ENCODE results near the gene NFKB1.

Gene NFKB1, protein sequence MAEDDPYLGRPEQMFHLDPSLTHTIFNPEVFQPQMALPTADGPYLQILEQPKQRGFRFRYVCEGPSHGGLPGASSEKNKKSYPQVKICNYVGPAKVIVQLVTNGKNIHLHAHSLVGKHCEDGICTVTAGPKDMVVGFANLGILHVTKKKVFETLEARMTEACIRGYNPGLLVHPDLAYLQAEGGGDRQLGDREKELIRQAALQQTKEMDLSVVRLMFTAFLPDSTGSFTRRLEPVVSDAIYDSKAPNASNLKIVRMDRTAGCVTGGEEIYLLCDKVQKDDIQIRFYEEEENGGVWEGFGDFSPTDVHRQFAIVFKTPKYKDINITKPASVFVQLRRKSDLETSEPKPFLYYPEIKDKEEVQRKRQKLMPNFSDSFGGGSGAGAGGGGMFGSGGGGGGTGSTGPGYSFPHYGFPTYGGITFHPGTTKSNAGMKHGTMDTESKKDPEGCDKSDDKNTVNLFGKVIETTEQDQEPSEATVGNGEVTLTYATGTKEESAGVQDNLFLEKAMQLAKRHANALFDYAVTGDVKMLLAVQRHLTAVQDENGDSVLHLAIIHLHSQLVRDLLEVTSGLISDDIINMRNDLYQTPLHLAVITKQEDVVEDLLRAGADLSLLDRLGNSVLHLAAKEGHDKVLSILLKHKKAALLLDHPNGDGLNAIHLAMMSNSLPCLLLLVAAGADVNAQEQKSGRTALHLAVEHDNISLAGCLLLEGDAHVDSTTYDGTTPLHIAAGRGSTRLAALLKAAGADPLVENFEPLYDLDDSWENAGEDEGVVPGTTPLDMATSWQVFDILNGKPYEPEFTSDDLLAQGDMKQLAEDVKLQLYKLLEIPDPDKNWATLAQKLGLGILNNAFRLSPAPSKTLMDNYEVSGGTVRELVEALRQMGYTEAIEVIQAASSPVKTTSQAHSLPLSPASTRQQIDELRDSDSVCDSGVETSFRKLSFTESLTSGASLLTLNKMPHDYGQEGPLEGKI

DNA sequence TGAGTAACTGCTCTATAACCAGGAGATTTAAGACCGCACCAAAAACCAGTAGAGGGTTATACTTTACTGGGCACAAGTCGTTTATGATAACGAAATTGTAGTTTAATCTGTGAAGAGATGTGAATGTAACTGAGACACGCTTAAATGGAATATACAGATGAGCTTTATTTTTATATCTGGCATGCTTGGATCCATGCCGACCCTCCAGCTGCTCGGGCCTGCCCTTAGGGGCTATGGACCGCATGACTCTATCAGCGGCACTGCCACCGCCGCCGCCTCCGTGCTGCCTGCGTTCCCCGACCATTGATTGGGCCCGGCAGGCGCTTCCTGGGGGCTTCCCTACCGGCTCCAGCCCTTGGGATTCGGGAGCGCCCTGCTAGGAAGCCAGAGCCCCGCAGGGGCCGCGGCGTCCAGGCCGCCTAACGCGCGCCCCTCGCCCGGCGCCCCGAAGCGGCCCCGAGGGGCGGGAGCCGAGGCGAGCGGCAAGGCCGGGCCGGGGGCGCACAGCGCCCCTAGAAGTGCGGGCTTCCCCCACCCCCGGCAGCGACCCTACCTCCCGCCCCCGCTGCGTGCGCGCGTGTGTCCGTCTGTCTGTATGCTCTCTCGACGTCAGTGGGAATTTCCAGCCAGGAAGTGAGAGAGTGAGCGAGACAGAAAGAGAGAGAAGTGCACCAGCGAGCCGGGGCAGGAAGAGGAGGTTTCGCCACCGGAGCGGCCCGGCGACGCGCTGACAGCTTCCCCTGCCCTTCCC lies at the start of gene NFKB1:
TSS of gene NFKB1 (plus strand) at position 664 of the 751 bp plus-strand sequence. CDS start 24,160 bp downstream, outside the sequence.
- DNase-seq (ENCODE audit: low read depth), result no peak
- H3K4me3 ChIP-seq (ENCODE audit: low read length), result peak within 1 kb of the TSS; percentile 76
- no peak for TF ChIP-seq CTCF (conservative IDR thresholded peaks at IDR 0.05; ENCODE audit: low read depth, low read length)

GRCh38 chr4:102452854-102453253 lies 48.3 kb upstream of the NFKB1 start:
- no peak for DNase-seq (ENCODE audit: low read depth)
- no peak for TF ChIP-seq CTCF (conservative IDR thresholded peaks at IDR 0.05; ENCODE audit: low read depth, low read length)
- H3K4me3 ChIP-seq (ENCODE audit: low read length), result no peak overlapping the region

DNA sequence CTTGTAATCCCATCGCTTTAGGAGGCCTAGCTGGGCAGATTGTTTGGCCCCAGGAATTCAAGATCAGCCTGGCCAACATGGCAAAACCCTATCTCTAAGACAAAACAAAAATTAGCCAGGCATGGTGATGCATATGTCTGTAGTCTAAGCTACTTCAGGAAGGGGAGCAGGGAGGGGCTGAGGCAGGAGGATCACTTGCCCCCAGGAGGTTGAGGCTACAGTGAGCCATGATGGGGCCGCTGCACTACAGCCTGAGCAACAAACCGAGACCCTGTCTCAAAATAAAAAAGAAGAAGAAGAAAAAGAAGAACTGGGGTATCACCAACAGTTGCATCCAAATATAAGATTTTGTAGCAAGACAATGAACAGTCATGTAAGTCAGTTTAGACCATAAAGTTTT lies 47.3 kb upstream of the NFKB1 start:
- DNase-seq (ENCODE audit: low read depth), result no peak
- H3K4me3 ChIP-seq (ENCODE audit: low read length), result no peak overlapping the region
- no peak for TF ChIP-seq CTCF (conservative IDR thresholded peaks at IDR 0.05; ENCODE audit: low read depth, low read length)

GRCh38 chr4:102454268-102454667 lies 46.9 kb upstream of the NFKB1 start:
- DNase-seq (ENCODE audit: low read depth), result no peak
- no peak overlapping the region for H3K4me3 ChIP-seq (ENCODE audit: low read length)
- no peak for TF ChIP-seq CTCF (conservative IDR thresholded peaks at IDR 0.05; ENCODE audit: low read depth, low read length)

DNA sequence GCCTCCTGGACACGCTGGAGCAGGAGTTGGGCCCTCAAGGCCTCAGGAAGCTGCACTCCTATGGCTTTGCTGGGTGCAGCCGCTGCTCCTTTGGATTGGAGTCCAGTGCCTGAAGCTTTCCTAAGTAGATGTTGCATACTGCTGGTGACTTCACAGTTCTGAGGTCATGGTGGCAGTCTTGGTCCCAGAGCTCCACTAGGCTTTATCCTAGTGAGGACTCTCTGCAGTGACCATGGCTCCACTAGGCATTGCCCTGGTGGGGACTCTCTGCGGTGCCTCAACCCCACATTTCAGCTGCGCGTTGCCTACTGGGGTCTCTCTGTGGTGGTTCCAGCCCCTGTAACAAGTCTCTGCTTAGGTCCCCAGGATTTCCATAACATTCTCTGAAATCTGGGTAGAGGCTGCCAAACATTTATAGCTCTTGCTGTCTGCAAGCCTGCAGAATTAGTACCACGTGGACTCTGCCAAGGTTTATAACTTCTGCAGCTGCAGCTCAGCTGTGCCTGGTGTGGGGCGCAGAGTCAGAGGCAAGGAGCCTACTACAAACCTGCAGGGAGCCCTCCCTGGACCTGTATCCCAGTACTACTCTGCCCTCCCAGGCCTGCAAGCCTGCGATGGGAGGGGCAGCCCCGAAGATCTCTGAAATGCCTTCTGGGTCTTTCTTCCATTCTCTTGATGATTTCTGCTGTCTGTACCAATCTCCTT lies 46.0 kb upstream of the NFKB1 start:
- H3K4me3 ChIP-seq (ENCODE audit: low read length), result no peak overlapping the region
- no peak for TF ChIP-seq CTCF (conservative IDR thresholded peaks at IDR 0.05; ENCODE audit: low read depth, low read length)
- no peak for DNase-seq (ENCODE audit: low read depth)

- DNase-seq (ENCODE audit: low read depth), result no peak
- H3K4me3 ChIP-seq (ENCODE audit: low read length), result no peak overlapping the region
- TF ChIP-seq CTCF (conservative IDR thresholded peaks at IDR 0.05; ENCODE audit: low read depth, low read length), result no peak
Measured at GRCh38 chr4:102455750-102456149, 45.4 kb upstream of the NFKB1 start.

All from retinal pigment epithelial cell (primary cell).